GM12873 (cell line): ENCODE data around the gene SLX4IP.

ENCODE experiments used
- CTCF ChIP-seq: IDR thresholded peaks from 2 replicates; pipeline ENCODE4 v1.5.1; 2012; ENCODE audit warnings: low read depth, mild to moderate bottlenecking, moderate library complexity, low read length, control low read depth; ENCODE audit not compliant: insufficient read depth; ENCODE audit errors: missing control alignments

Gene SLX4IP

GRCh38 chr20:10594296-10594868 lies 159.3 kb downstream of the SLX4IP start:
- no peak for TF ChIP-seq CTCF

- TF ChIP-seq CTCF, result no peak
Measured at GRCh38 chr20:10595266-10595665, 160.2 kb downstream of the SLX4IP start.

- TF ChIP-seq CTCF, result no peak
Measured at GRCh38 chr20:10595985-10596384, 160.9 kb downstream of the SLX4IP start.

GRCh38 chr20:10596710-10597121 lies 161.6 kb downstream of the SLX4IP start:
- no peak for TF ChIP-seq CTCF

GRCh38 chr20:10597637-10598036 lies 162.5 kb downstream of the SLX4IP start:
- TF ChIP-seq CTCF, result no peak

GRCh38 chr20:10602221-10602871 lies 167.2 kb downstream of the SLX4IP start:
- TF ChIP-seq CTCF, result no peak

- no peak for TF ChIP-seq CTCF
Measured at GRCh38 chr20:10603378-10603777, 168.3 kb downstream of the SLX4IP start.
